Measurements from ENCODE around the gene ANKRD26.

DNA sequence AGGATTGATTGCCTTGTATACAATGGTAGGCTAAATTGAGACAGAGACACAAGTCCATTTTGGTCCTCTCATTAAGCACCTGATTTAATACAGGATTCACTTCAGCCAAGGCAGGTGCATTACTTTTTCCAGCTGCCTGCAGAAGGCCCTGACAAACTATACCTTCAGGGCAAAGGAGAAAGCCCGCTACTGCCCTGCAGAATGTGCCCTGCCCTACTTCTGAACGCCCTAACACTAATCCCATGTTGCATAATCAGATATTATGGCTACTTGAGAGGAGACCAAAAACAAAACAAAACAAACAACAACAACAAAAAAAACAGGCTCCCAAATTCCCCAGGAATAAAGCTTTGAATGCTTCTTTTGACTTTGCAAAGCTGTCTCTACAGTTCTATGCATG, 122.7 kb downstream of the ANKRD26 start:
- TF ChIP-seq POLR2AphosphoS5 (IDR thresholded peaks at IDR 0.05; ENCODE audit: low read depth, low read length) (no peak), POU2F2 (IDR thresholded peaks at IDR 0.05; ENCODE audit: low read depth, low read length) (no peak), POLR2A (IDR thresholded peaks at IDR 0.05; ENCODE audit: low read depth, low read length) (no peak), TAF1 (IDR thresholded peaks at IDR 0.05; ENCODE audit: low read depth, low read length) (no peak), PAX5 (IDR thresholded peaks at IDR 0.05; ENCODE audit: insufficient read depth, low read length, severe bottlenecking) (no peak), SPI1 (IDR thresholded peaks at IDR 0.05; ENCODE audit: low read depth, low read length) (no peak)

Data from GM12891 (cell line).